ENCODE results near the gene ARMH3. TPM values are rescaled to one million over a fixed set of nuclear protein-coding genes. Genes with fewer than 3 reads are reported as not detected.

Gene ARMH3
- total RNA-seq, 2 donors from 2014 or later, result 5.6 to 8.3 TPM

- no peaks in the 10 kb centered on the region for H3K27me3 ChIP-seq
- TF ChIP-seq CTCF (IDR thresholded peaks at IDR 0.05), result no peak
- no peak for TF ChIP-seq POLR2A (IDR thresholded peaks at IDR 0.05)
- no peaks in the 10 kb centered on the region for H3K36me3 ChIP-seq (replicated peaks in 1 of 2; ENCODE audit: insufficient read depth in 1 of 2, low read depth in 2 of 2)
- intact Hi-C loops (cut with DNase I), result no loop called here
- DNase-seq, result peak; percentile 45 to 76 (median 60)
- 62 to 65% methylated on average over 5 of the region's 5 CpGs for WGBS, 2 donors
- no peak overlapping the region for H3K4me3 ChIP-seq
- ATAC-seq, result peak; percentile 92
- H3K4me1 ChIP-seq, result peaks cover 29% of the 10 kb centered on the region
- H3K27ac ChIP-seq, result peak overlapping the region; percentile 28 to 75 (median 43)
- no peaks in the 10 kb centered on the region for H3K9me3 ChIP-seq
Measured at GRCh38 chr10:101961591-101962498, 94.1 kb downstream of the ARMH3 start.

GRCh38 chr10:101960879-101961395, 95.0 kb downstream of the ARMH3 start:
- TF ChIP-seq POLR2A (IDR thresholded peaks at IDR 0.05) (no peak), CTCF (IDR thresholded peaks at IDR 0.05) (no peak)
- H3K27ac ChIP-seq, result peak overlapping the region; percentile 28 to 75 (median 43)

GRCh38 chr10:101959346-101959916, 96.5 kb downstream of the ARMH3 start:
- Histone ChIP-seq H3K27me3 (no peaks in the 10 kb centered on the region), H3K27ac (no peak overlapping the region), H3K36me3 (replicated peaks in 1 of 2; ENCODE audit: insufficient read depth in 1 of 2, low read depth in 2 of 2) (peaks cover 0 to 2% of the 10 kb centered on the region in 2 donors), H3K4me1 (peaks cover 21% of the 10 kb centered on the region), H3K4me3 (no peak overlapping the region), H3K9me3 (no peaks in the 10 kb centered on the region)
- WGBS, 2 donors, result 90 to 96% methylated on average over 8 of the region's 8 CpGs
- no peak for DNase-seq
- TF ChIP-seq CTCF (IDR thresholded peaks at IDR 0.05) (no peak), POLR2A (IDR thresholded peaks at IDR 0.05) (no peak)
- intact Hi-C loops (cut with DNase I), result no loop called here
- no peak for ATAC-seq

More at GRCh38 chr10:101960879-101961395, 95.0 kb downstream of the ARMH3 start:
- intact Hi-C loops (cut with DNase I), result no loop called here
- Histone ChIP-seq H3K4me1 (peaks cover 29% of the 10 kb centered on the region), H3K4me3 (no peak overlapping the region), H3K9me3 (no peaks in the 10 kb centered on the region), H3K36me3 (replicated peaks in 1 of 2; ENCODE audit: insufficient read depth in 1 of 2, low read depth in 2 of 2) (peaks cover 0 to under 1% of the 10 kb centered on the region in 2 donors), H3K27me3 (no peaks in the 10 kb centered on the region)
- DNase-seq (no peak), ATAC-seq (no peak)
- 76 to 83% methylated on average over 6 of the region's 6 CpGs for WGBS, 2 donors

GRCh38 chr10:101958691-101959090, 97.3 kb downstream of the ARMH3 start:
- no peak for ATAC-seq
- H3K27me3 ChIP-seq, result no peaks in the 10 kb centered on the region
- no peaks in the 10 kb centered on the region for H3K9me3 ChIP-seq
- no peak overlapping the region for H3K27ac ChIP-seq
- H3K4me3 ChIP-seq, result no peak overlapping the region
- H3K4me1 ChIP-seq, result peaks cover 21% of the 10 kb centered on the region
- peaks cover 0 to 3% of the 10 kb centered on the region in 2 donors for H3K36me3 ChIP-seq (replicated peaks in 1 of 2; ENCODE audit: insufficient read depth in 1 of 2, low read depth in 2 of 2)
- TF ChIP-seq POLR2A (IDR thresholded peaks at IDR 0.05), result no peak
- TF ChIP-seq CTCF (IDR thresholded peaks at IDR 0.05), result no peak
- intact Hi-C loops (cut with DNase I), result no loop called here
- WGBS, 2 donors, result 79 to 86% methylated on average over 1 of the region's 1 CpG
- DNase-seq, result no peak

Data from body of pancreas (tissue), 4 donors.